Mesothelial cell of epicardium (in vitro differentiated cells): ENCODE measurements around the gene ASPRV1. TPM values are rescaled to one million over a fixed set of nuclear protein-coding genes. Genes with fewer than 3 reads are reported as not detected.

Experiments
- DNase-seq, 2 experiments: peaks; one replicate each; pipeline ENCODE4 v3.0.0; 2021; ENCODE audit warnings: low spot score in 2 of 2; ENCODE audit not compliant: unreplicated experiment in 2 of 2
- H3K27ac Mint-ChIP-seq: 2 replicates; pipeline ENCODE4 v1.8.0; 2021; ENCODE audit warnings: mixed read lengths
- H3K27me3 Mint-ChIP-seq: 2 replicates; pipeline ENCODE4 v1.8.0; 2021; ENCODE audit warnings: low read depth, mixed read lengths
- H3K36me3 Mint-ChIP-seq: 2 replicates; pipeline ENCODE4 v1.8.0; 2021; ENCODE audit warnings: mixed read lengths
- H3K4me1 Mint-ChIP-seq: 2 replicates; pipeline ENCODE4 v1.8.0; 2021; ENCODE audit warnings: mixed read lengths
- H3K4me3 Mint-ChIP-seq: 2 replicates; pipeline ENCODE4 v1.8.0; 2021; ENCODE audit warnings: mild to moderate bottlenecking, moderate library complexity, mixed read lengths
- H3K9me3 Mint-ChIP-seq: 2 replicates; pipeline ENCODE4 v1.8.0; 2021; ENCODE audit warnings: mixed read lengths
- total RNA-seq: library from RNA; stranded (reverse); gene quantifications from 3 replicates; pipeline ENCODE4 v1.2.1, GENCODE V29; 2021
- TF ChIP-seq, protein P1 (sequence below): fragments of 200-600 bp; sonication (generic); IDR thresholded peaks from one replicate; pipeline ENCODE4 v1.5.0; 2021; ENCODE audit warnings: antibody characterized with exemption; ENCODE audit not compliant: unreplicated experiment

Gene ASPRV1
- total RNA-seq, 1 donor from 2014 or later, result 3.6 TPM

DNA sequence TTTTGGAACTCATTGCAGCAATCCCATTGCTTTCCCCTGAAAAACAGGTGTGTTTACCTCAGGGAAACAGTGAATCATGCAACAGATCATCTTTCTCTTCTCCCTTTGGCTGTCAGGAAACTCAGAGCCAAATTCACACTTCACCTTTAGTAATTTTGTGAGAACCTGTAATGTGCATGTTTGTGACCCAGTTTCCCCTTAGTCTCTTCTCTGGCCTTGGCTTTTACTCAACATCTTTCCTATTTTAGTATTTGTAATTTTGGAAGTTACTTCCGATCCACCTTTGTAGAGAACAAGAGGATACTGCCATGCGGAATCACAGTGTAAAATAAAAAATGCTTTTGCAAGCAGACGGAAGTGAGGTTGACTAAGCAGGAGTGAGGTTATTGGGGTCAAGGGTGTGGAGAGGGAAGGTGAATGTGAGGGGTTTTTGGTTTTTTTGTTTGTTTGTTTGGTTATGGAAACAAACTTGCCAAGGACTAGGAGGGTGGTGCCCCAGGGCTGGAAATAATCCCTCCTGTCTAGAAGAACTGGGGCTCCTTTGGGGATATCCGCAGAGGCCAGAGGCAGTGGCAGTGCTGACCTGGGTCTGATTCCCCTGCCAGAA lies 14.0 kb downstream of the ASPRV1 start:
- H3K36me3 Mint-ChIP-seq, result peaks cover 3% of the 10 kb centered on the region

DNA sequence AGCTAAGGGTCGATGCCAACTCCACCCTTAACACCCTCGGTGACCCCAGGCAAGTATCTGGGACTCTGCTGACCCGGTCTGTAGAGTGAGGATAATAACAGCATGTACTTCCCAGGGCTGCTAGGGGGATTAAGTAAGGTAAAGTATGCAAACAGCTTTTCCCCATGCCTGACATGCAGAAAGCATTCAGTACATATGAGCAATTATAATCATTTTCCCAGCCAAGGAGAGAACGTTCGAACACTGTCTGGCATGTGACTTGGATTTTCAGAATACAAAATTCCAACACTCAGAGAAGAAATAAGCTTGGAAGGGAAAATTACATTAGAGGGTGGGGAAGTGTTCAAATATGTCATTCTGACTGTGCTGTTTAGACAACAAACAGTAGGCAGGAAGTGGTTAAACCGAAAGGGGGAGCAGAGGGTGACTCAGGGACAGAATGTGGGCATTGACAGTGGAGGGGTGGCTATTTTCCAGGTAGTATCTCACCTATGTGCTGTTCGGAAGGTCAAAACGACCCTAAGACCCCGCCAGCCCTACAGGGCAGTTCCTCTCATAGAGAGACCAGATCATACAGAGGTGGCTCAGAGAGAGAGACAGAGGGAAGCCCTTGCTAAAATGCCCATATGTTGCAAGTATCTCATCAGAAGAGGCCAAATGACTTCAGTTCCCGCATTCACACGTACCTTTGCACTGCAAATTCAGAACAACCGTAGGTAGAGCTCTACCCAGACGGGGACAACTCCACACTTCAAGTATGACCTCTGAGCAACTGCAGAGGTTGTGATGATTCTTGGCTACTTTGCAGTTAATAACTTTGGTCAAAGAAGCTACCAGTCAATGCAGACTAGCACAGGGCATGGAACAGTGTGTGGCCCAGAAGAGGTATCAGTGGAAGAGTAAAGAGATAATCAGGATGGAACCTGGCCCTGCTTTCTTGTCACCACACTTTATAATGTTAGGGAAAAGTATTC lies 14.8 kb downstream of the ASPRV1 start:
- no peaks in the 10 kb centered on the region for H3K4me1 Mint-ChIP-seq
- no peak for DNase-seq
- no peak overlapping the region for H3K4me3 Mint-ChIP-seq
- no peaks in the 10 kb centered on the region for H3K27me3 Mint-ChIP-seq
- H3K9me3 Mint-ChIP-seq, result no peaks in the 10 kb centered on the region
- TF ChIP-seq, protein P1, sequence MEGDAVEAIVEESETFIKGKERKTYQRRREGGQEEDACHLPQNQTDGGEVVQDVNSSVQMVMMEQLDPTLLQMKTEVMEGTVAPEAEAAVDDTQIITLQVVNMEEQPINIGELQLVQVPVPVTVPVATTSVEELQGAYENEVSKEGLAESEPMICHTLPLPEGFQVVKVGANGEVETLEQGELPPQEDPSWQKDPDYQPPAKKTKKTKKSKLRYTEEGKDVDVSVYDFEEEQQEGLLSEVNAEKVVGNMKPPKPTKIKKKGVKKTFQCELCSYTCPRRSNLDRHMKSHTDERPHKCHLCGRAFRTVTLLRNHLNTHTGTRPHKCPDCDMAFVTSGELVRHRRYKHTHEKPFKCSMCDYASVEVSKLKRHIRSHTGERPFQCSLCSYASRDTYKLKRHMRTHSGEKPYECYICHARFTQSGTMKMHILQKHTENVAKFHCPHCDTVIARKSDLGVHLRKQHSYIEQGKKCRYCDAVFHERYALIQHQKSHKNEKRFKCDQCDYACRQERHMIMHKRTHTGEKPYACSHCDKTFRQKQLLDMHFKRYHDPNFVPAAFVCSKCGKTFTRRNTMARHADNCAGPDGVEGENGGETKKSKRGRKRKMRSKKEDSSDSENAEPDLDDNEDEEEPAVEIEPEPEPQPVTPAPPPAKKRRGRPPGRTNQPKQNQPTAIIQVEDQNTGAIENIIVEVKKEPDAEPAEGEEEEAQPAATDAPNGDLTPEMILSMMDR, result no peak
- no peak overlapping the region for H3K27ac Mint-ChIP-seq
- peaks cover 3% of the 10 kb centered on the region for H3K36me3 Mint-ChIP-seq

More for the DNA sequence above, 14.0 kb downstream of the ASPRV1 start:
- Mint-ChIP-seq H3K9me3 (no peaks in the 10 kb centered on the region), H3K4me1 (no peaks in the 10 kb centered on the region), H3K27me3 (no peaks in the 10 kb centered on the region), H3K4me3 (no peak overlapping the region), H3K27ac (no peak overlapping the region)
- no peak for DNase-seq
- TF ChIP-seq, protein P1, result no peak

DNA sequence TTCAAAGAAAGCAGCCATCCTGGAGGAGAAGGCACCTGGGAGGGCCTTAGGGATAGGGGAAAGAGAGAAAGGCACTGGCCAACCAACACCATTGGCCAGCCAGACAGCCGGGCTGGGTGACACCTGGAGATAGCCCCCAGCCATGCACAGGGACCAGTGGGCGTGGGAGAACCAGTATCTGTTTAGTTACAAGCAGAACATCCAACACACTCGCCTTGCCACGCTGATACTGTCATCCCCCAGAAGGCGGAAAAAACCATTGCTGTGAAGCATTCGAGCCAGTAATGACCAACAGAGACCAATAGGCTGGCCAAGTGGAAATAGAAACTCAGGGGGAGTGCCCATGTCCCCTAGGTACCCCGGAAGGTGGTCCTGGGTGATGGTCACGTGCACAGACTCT lies 15.5 kb downstream of the ASPRV1 start:
- Mint-ChIP-seq H3K36me3 (peaks cover 3% of the 10 kb centered on the region), H3K27me3 (no peaks in the 10 kb centered on the region), H3K9me3 (no peaks in the 10 kb centered on the region), H3K4me1 (no peaks in the 10 kb centered on the region), H3K4me3 (no peak overlapping the region), H3K27ac (no peak overlapping the region)
- no peak for DNase-seq
- TF ChIP-seq, protein P1, result no peak

DNA sequence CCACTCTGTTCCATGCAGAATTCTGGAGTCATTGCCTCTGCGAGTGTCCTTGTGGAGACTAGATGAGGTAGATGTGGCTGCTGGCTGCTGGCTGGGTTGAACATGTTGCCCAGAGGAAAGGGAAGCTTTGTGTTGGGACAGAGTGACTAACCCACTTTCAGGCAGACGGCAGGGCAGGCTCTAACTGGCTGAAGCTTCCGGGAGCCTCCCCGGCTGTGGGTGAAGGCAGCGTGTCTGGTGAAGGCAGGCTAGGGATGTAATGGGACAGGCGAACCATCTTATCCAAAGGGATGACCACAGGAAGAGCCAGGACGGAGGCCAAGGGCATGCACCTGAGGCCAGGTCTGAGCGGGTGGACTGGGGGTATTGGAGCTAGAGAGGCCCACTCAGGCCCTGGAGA lies 16.0 kb downstream of the ASPRV1 start:
- TF ChIP-seq, protein P1, result no peak
- Mint-ChIP-seq H3K27ac (no peak overlapping the region), H3K9me3 (no peaks in the 10 kb centered on the region), H3K4me1 (no peaks in the 10 kb centered on the region), H3K4me3 (no peak overlapping the region), H3K36me3 (peaks cover 6% of the 10 kb centered on the region), H3K27me3 (no peaks in the 10 kb centered on the region)
- DNase-seq, result no peak

DNA sequence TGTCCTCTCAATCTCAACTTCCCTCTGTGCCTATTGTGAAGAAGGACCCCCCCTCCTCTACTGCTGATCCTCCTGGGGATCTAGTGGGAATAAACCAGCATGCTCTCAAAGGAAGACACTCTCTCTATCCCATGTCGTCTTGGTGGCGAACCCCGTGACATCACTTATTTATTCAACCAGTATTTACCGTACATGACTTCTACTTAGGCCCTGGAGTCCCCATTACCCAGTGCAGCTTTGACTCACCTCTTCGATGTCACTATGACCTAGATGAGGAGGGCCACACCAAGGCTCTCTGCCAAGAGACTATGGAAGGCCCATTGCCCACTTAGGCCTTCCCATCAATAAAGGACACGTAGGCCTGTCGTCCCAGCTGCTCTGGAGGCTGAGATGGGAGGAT lies 16.7 kb downstream of the ASPRV1 start:
- DNase-seq, result no peak
- TF ChIP-seq, protein P1, result no peak
- Mint-ChIP-seq H3K36me3 (peaks cover 6% of the 10 kb centered on the region), H3K27ac (no peak overlapping the region), H3K4me3 (no peak overlapping the region), H3K27me3 (no peaks in the 10 kb centered on the region), H3K4me1 (no peaks in the 10 kb centered on the region), H3K9me3 (no peaks in the 10 kb centered on the region)
